H9 (cell line): ENCODE measurements around the gene RAB1A. TPM values are rescaled to one million over a fixed set of nuclear protein-coding genes. Genes with fewer than 3 reads are reported as not detected.

ENCODE experiments used
- DNase-seq: peaks from one replicate; pipeline ENCODE4 v3.0.0-alpha.2; 2017
- H2AFZ ChIP-seq: one replicate; pipeline ENCODE4 v1.6.1; 2013; ENCODE audit warnings: mild to moderate bottlenecking, low read length, control low read depth, moderate library complexity
- H2AK5ac ChIP-seq: 2 replicates; pipeline ENCODE4 v1.6.1; 2013; ENCODE audit warnings: low read length, control low read depth, mixed read lengths; ENCODE audit not compliant: insufficient read length
- H2BK120ac ChIP-seq: one replicate; pipeline ENCODE4 v1.6.1; 2013; ENCODE audit warnings: low read depth, mild to moderate bottlenecking, low read length, control low read depth, inconsistent platforms; ENCODE audit not compliant: poor library complexity, severe bottlenecking
- H2BK12ac ChIP-seq: 2 replicates; pipeline ENCODE4 v1.6.1; 2013; ENCODE audit warnings: low read length, control low read depth, mixed read lengths, low read depth; ENCODE audit not compliant: insufficient read length
- H2BK15ac ChIP-seq: 2 replicates; pipeline ENCODE4 v1.6.1; 2013; ENCODE audit warnings: low read depth, low read length, control low read depth
- H2BK20ac ChIP-seq: one replicate; pipeline ENCODE4 v1.6.1; 2013; ENCODE audit warnings: low read depth, mild to moderate bottlenecking, low read length, control low read depth, inconsistent platforms; ENCODE audit not compliant: poor library complexity, severe bottlenecking
- H2BK5ac ChIP-seq: 2 replicates; pipeline ENCODE4 v1.6.1; 2013; ENCODE audit warnings: low read length, control low read depth, mixed read lengths; ENCODE audit not compliant: insufficient read length
- H3K14ac ChIP-seq: 2 replicates; pipeline ENCODE4 v1.6.1; 2013; ENCODE audit warnings: low read length, control low read depth; ENCODE audit not compliant: insufficient read depth
- H3K18ac ChIP-seq: 2 replicates; pipeline ENCODE4 v1.6.1; 2013; ENCODE audit warnings: low read depth, mild to moderate bottlenecking, mixed read lengths, low read length, control low read depth; ENCODE audit not compliant: insufficient read length
- H3K23ac ChIP-seq: 2 replicates; pipeline ENCODE4 v1.6.1; 2013; ENCODE audit warnings: low read length, control low read depth, mixed read lengths, low read depth; ENCODE audit not compliant: insufficient read length
- H3K23me2 ChIP-seq: 2 replicates; pipeline ENCODE4 v1.6.1; 2013; ENCODE audit warnings: low read depth, mild to moderate bottlenecking, mixed read lengths, low read length, control low read depth; ENCODE audit not compliant: insufficient read length, poor library complexity, severe bottlenecking
- H3K27ac ChIP-seq: 2 replicates; pipeline ENCODE4 v1.5.1; 2013; ENCODE audit warnings: low read length, control low read depth, mixed read lengths, low read depth; ENCODE audit not compliant: insufficient read length
- H3K27me3 ChIP-seq: 2 replicates; pipeline ENCODE4 v1.6.1; 2013; ENCODE audit warnings: low read length, control low read depth, inconsistent platforms; ENCODE audit not compliant: insufficient read depth
- H3K4ac ChIP-seq: 2 replicates; pipeline ENCODE4 v1.6.1; 2013; ENCODE audit warnings: low read depth, mild to moderate bottlenecking, control low read depth, inconsistent platforms, low read length, moderate library complexity
- H3K4me1 ChIP-seq: 2 replicates; pipeline ENCODE4 v1.6.1; 2013; ENCODE audit warnings: low read length, control low read depth, inconsistent platforms; ENCODE audit not compliant: insufficient read depth
- H3K4me2 ChIP-seq: 2 replicates; pipeline ENCODE4 v1.6.1; 2013; ENCODE audit warnings: low read length, control low read depth, mixed read lengths; ENCODE audit not compliant: insufficient read length, insufficient read depth
- H3K56ac ChIP-seq: 2 replicates; pipeline ENCODE4 v1.6.1; 2013; ENCODE audit warnings: low read depth, mild to moderate bottlenecking, mixed read lengths, low read length, control low read depth; ENCODE audit not compliant: insufficient read length
- H3K79me1 ChIP-seq: 2 replicates; pipeline ENCODE4 v1.6.1; 2013; ENCODE audit warnings: low read depth, mild to moderate bottlenecking, moderate library complexity, low read length, control low read depth, inconsistent platforms; ENCODE audit not compliant: insufficient read depth, poor library complexity, severe bottlenecking
- H3K79me2 ChIP-seq: 2 replicates; pipeline ENCODE4 v1.6.1; 2013; ENCODE audit warnings: low read length, control low read depth, inconsistent platforms; ENCODE audit not compliant: insufficient read depth
- H3K9ac ChIP-seq: 2 replicates; pipeline ENCODE4 v1.6.1; 2013; ENCODE audit warnings: low read length, control low read depth, mixed read lengths; ENCODE audit not compliant: insufficient read length; ENCODE audit errors: extremely low read depth
- H3K9me3 ChIP-seq: one replicate; pipeline ENCODE4 v1.6.1; 2013; ENCODE audit warnings: low read depth, low read length, inconsistent platforms; ENCODE audit not compliant: control insufficient read depth
- H3T11ph ChIP-seq: one replicate; pipeline ENCODE4 v1.6.1; 2013; ENCODE audit warnings: mild to moderate bottlenecking, low read length, control low read depth, inconsistent platforms
- H4K20me1 ChIP-seq: one replicate; pipeline ENCODE4 v1.6.1; 2013; ENCODE audit not compliant: control insufficient read depth, insufficient read length, insufficient read depth
- H4K5ac ChIP-seq: 2 replicates; pipeline ENCODE4 v1.6.1; 2013; ENCODE audit warnings: low read depth, mild to moderate bottlenecking, mixed read lengths, low read length, control low read depth; ENCODE audit not compliant: insufficient read length
- H4K8ac ChIP-seq: replicated peaks from 2 replicates; pipeline ENCODE4 v1.6.1; 2013; ENCODE audit warnings: low read length, control low read depth, mixed read lengths, low read depth; ENCODE audit not compliant: insufficient read length
- H4K91ac ChIP-seq: 2 replicates; pipeline ENCODE4 v1.6.1; 2013; ENCODE audit warnings: low read depth, mild to moderate bottlenecking, moderate library complexity, mixed read lengths, low read length, control low read depth; ENCODE audit not compliant: insufficient read length
- H3K27ac Mint-ChIP-seq, 3 experiments: 2 replicates in 2 of 3; 3 replicates in 1 of 3; pipeline ENCODE4 v1.8.0; 2020 to 2021; ENCODE audit warnings: mixed read lengths in 3 of 3, mild to moderate bottlenecking in 1 of 3, moderate library complexity in 1 of 3
- H3K27me3 Mint-ChIP-seq: 2 replicates; pipeline ENCODE4 v1.8.0; 2021; ENCODE audit warnings: low read depth, mild to moderate bottlenecking, moderate library complexity, mixed read lengths
- H3K36me3 Mint-ChIP-seq, 3 experiments: 2 replicates in 2 of 3; 3 replicates in 1 of 3; pipeline ENCODE4 v1.8.0; 2020 to 2021; ENCODE audit warnings: low read depth in 3 of 3, mixed read lengths in 3 of 3; ENCODE audit not compliant: insufficient read depth in 1 of 3
- H3K4me1 Mint-ChIP-seq, 2 experiments: 2 replicates each; pipeline ENCODE4 v1.8.0; 2020; ENCODE audit warnings: mixed read lengths in 2 of 2
- H3K4me3 Mint-ChIP-seq, 2 experiments: 2 replicates in 1 of 2; 3 replicates in 1 of 2; pipeline ENCODE4 v1.8.0; 2020 to 2021; ENCODE audit warnings: mild to moderate bottlenecking in 2 of 2, mixed read lengths in 2 of 2, moderate library complexity in 1 of 2
- H3K9me3 Mint-ChIP-seq, 2 experiments: 2 replicates in 1 of 2; 3 replicates in 1 of 2; pipeline ENCODE4 v1.8.0; 2020; ENCODE audit warnings: mild to moderate bottlenecking in 2 of 2, mixed read lengths in 2 of 2, moderate library complexity in 1 of 2
- WGBS: extraction: QIAGEN DNeasy Blood & Tissue Kit; methylation state at CpG from one replicate; pipeline ENCODE4 v1.1.7; 2013; ENCODE audit warnings: missing lambda C conversion rate, low lambda C conversion rate, mixed read lengths; ENCODE audit not compliant: insufficient read length; ENCODE audit errors: extremely low coverage; 5-methylcytosine and 5-hydroxymethylcytosine counted together
- total RNA-seq: library from RNA; stranded (reverse); gene quantifications from 2 replicates; pipeline ENCODE4 v1.2.1, GENCODE V29; 2021
- TF ChIP-seq, protein P1 (sequence below): fragments of 200-600 bp; sonication (generic); conservative IDR thresholded peaks from 3 replicates; pipeline ENCODE4 v1.8.0; 2021; ENCODE audit warnings: antibody characterized with exemption, mild to moderate bottlenecking

RAB1A gene
- total RNA-seq, 1 experiment from 2014 or later, result 112 TPM

DNA sequence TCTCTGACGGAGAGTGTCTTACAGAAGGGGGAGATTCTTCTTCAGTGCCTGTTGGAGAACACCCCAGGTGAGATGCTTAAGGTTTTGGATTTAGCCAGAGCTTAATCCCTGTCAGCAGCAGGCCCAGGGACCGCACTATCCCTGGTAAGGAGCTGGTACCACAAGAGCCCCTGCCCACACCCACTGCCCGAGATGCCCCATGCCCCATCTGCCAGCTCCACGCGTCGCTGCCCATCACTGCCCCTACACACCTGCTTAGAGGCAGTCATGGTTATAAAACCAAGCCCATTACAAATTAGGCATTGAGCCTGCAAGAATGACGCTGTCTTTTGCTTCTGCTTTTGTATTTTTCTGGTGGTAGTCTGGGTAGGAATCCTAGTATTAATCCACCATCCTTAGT, 52.0 kb downstream of the RAB1A start:
- Histone ChIP-seq H3K14ac (no peak overlapping the region), H3K18ac (no peak overlapping the region), H3K4ac (no peak overlapping the region), H2BK20ac (no peak overlapping the region), H3K27me3 (no peaks in the 10 kb centered on the region), H2BK12ac (no peak overlapping the region), H3K9ac (no peak overlapping the region), H3K79me2 (no peaks in the 10 kb centered on the region), H3T11ph (no peak overlapping the region), H4K5ac (no peak overlapping the region), H3K9me3 (no peaks in the 10 kb centered on the region), H3K79me1 (no peaks in the 10 kb centered on the region), H4K20me1 (no peaks in the 10 kb centered on the region), H3K4me2 (no peak overlapping the region), H2AK5ac (no peak overlapping the region), H2AFZ (no peak overlapping the region), H3K23ac (no peak overlapping the region), H3K56ac (no peak overlapping the region), H2BK15ac (no peak overlapping the region), H4K8ac (no peak overlapping the region), H3K27ac (no peak overlapping the region), H4K91ac (no peak overlapping the region), H3K4me1 (peaks cover 10% of the 10 kb centered on the region; the same call in 1 of the 2 replicates), H3K23me2 (no peaks in the 10 kb centered on the region), H2BK120ac (no peak overlapping the region), H2BK5ac (no peak overlapping the region)
- no peaks in the 10 kb centered on the region for H3K9me3 Mint-ChIP-seq
- WGBS, result no CpG with 5 or more reads among the region's 7 CpGs
- peak overlapping the region in 1 of 2 experiments; percentile 62; a peak in 3 of 5 replicates for H3K4me3 Mint-ChIP-seq
- H3K36me3 Mint-ChIP-seq, result peaks cover 15 to 63% (median 57%) of the 10 kb centered on the region in 3 experiments
- H3K4me1 Mint-ChIP-seq, result peaks cover 25 to 27% of the 10 kb centered on the region in 2 experiments
- H3K27me3 Mint-ChIP-seq, result no peaks in the 10 kb centered on the region
- TF ChIP-seq, protein P1, sequence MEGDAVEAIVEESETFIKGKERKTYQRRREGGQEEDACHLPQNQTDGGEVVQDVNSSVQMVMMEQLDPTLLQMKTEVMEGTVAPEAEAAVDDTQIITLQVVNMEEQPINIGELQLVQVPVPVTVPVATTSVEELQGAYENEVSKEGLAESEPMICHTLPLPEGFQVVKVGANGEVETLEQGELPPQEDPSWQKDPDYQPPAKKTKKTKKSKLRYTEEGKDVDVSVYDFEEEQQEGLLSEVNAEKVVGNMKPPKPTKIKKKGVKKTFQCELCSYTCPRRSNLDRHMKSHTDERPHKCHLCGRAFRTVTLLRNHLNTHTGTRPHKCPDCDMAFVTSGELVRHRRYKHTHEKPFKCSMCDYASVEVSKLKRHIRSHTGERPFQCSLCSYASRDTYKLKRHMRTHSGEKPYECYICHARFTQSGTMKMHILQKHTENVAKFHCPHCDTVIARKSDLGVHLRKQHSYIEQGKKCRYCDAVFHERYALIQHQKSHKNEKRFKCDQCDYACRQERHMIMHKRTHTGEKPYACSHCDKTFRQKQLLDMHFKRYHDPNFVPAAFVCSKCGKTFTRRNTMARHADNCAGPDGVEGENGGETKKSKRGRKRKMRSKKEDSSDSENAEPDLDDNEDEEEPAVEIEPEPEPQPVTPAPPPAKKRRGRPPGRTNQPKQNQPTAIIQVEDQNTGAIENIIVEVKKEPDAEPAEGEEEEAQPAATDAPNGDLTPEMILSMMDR, result no peak
- H3K27ac Mint-ChIP-seq, result peak overlapping the region in 2 of 3 experiments; percentile 34 to 97; a peak in 3 of 7 replicates
- no peak for DNase-seq
